HG03108 (cell line): ENCODE measurements around the gene RIPK1.
"Not testable (repeated sequence)": the region's sequence is repeated elsewhere in the genome, so short reads cannot be mapped to it uniquely, and the experiment has no call there.

Experiments
- ATAC-seq: cut with Tn5 transposase; IDR thresholded peaks from one replicate; pipeline ENCODE4 v1.9.1; 2021; ENCODE audit warnings: moderate library complexity; ENCODE audit not compliant: unreplicated experiment

The RIPK1 gene

DNA sequence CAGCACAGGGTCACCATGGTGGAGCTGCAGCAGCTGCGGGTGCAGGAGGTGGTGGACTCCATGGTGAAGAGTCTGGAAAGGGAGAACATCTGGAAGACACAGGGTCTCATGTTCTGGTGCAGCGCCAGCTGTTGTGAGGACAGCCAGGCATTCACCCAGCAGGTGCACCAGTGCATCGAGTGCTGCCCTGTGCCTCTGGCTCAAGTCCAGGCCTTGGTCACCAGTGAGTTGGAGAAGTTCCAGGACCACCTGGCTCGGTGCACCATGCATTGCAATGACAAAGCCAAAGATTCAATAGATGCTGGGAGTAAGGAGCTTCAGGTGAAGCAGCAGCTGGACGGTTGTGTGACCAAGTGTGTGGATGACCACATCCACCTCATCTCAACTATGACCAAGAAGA, 22.9 kb upstream of the RIPK1 start:
- no peak for ATAC-seq

DNA sequence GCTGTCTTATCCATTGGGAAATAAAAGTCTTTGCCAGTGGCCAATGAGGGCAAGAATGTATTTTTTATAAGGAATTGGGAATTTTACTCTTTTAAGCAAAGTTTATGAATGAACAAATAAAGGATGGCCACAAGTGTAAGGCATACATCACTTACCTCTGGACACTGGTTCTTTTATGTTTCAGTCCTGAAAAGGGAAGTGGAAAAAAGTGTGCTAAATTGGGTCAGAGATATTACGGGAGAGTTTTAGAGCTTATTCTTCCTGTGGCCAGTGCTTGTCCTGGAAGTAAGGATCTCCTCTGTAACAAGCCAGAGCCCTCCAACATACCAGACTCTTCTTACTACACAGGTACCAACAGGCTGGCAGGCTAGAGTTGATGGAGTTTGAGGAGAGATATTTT, 22.5 kb upstream of the RIPK1 start:
- ATAC-seq: no peak

GRCh38 chr6:3046295-3046694, 22.0 kb upstream of the RIPK1 start:
- ATAC-seq: no peak

- not testable (repeated sequence) for ATAC-seq
Measured at GRCh38 chr6:3048009-3048408, 20.3 kb upstream of the RIPK1 start.

DNA sequence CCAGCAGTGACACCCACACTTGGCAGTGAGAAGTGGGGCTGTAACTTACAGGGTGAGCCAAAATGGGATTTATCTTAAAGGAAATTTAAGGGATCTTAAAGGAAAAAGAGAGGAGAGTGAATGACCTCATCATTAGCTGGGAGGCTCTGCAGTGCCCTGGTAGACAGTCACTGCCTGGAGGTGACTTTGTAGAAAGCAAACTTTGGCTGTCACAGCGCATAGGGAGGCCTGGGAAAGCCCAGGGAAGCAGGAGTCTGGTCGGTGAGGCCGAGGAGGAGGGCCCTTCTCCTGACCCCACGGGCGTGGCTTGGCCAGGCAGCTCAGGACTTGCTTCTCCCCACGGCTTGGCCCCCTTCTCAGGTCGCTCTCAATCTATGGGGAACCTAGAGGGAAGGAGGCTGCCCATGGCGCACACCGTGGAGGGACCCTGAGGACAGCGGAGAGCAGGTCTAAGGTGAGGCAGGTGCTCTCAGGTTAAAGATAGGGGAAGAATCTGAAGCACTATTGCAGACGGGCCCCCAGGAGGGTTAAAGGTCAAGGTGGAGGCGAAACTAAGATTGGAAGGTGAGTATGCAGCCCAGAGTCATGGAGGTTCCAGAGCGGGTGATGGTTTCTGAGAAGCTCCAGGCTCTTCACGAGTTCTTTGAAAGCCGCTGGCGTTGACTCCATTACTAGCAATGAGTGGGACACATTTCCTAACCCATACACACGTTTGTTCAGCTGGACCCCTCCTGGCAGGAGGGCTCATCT, 15.6 kb upstream of the RIPK1 start:
- no peak for ATAC-seq

- no peak for ATAC-seq
Measured at GRCh38 chr6:3053231-3053508, 15.1 kb upstream of the RIPK1 start.

GRCh38 chr6:3054229-3055157, 13.8 kb upstream of the RIPK1 start:
- not testable (repeated sequence) for ATAC-seq

DNA sequence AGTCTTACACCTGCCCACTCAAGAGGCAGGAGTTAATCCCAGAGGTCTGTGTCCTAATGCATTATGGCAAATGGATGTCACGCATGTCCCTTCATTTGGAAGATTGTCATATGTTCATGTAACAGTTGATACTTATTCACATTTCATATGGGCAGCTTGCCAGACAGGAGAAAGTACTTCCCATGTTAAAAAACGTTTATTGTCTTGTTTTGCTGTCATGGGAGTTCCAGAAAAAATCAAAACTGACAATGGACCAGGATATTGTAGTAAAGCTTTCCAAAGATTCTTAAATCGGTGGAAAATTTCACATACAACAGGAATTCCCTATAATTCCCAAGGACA, 13.2 kb upstream of the RIPK1 start:
- not testable (repeated sequence) for ATAC-seq

DNA sequence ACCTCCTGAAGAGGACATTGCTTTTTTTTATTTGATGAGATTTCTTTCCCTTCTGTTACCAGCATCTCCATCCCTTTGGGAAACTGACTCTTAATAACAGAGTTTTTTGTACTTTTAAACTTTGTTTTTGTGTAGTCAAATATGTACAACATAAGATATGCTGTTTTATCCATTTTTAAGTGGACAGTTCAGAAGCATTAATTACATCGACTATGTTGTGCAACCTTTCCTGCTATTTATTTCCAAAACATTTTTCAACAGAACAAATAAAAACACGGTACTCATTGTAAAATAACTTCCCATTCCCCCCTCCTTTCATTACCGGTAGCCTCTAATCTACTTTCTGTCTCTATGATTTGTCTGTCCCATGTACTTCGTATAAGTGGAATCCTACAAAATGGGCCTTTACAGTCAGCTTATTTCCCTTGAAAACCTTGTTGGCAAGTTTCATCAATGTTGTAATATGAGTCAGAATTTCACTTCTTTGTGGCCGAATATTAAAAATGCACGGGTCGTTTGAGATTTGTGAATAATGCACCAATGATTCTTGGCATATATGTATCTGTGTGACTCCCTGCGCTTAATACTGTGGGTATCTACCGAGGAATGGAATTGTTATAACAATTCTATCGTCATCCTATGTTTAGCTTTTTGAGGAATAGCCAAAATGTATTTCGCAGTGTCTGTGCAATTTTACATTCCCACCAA, 11.1 kb upstream of the RIPK1 start:
- ATAC-seq: no peak

GRCh38 chr6:3058957-3059356, 9.3 kb upstream of the RIPK1 start:
- ATAC-seq: no peak

- not testable (repeated sequence) for ATAC-seq
Measured at GRCh38 chr6:3060092-3060491, 8.2 kb upstream of the RIPK1 start.

DNA sequence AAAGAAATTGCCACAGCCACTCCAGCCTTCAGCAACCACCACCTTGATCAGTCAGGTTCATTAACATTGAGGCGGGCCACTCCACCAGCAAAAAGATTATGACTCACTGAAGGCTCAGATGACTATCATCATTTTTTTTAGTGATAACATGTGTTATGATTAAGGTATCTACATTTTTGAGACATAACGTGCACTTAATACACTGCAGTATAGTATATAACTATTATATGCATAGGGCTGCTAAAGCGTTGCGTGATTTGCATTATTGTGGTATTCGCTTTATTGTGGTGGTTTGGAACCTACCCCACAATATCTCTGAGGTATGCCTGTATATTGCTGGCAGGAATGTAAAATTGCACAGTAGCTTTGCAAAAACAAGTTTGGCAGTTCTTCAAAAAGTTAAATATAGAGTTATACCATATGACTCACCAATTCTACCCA, 6.8 kb upstream of the RIPK1 start:
- ATAC-seq: no peak

- not testable (repeated sequence) for ATAC-seq
Measured at GRCh38 chr6:3063340-3063732, 5.0 kb upstream of the RIPK1 start.

GRCh38 chr6:3063733-3064700, 4.3 kb upstream of the RIPK1 start:
- ATAC-seq: peak; percentile 59

DNA sequence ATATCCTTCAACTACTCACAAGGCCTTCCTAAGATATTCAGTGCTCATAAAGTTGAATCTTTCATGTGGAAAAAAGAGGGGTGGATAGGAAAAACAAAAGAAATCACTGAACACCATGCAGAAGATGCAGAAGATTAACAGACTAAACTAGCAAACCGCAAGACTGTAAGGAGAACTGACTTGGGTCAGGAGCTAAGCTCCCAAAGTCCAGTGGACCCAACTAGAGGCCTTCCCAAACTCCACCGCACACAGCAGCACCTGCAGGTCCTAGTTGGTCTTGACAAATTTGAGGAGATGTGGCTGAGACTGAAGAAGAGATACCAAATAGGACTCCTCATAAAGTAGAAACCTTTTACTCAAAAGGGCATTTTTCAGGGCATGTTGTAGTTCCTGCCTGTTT, 3.3 kb downstream of the RIPK1 start:
- no peak for ATAC-seq

DNA sequence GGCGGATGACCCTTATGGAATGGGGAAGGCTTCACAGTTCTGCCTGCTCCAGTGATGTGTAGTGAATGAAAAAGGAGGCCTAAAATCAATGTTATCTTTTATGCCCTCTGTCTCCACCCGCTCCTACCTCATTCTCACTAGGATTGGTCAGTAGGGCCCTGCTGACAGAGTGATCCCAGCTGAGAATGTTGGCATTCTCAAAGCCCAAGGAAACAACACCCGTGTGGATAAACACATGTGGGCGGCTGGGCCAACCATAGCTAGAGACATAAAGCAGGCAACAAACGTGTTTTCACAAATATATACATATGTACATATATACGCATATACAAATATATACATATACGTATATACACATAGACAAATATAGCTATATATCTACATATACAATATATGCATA, 4.5 kb downstream of the RIPK1 start:
- ATAC-seq: no peak

DNA sequence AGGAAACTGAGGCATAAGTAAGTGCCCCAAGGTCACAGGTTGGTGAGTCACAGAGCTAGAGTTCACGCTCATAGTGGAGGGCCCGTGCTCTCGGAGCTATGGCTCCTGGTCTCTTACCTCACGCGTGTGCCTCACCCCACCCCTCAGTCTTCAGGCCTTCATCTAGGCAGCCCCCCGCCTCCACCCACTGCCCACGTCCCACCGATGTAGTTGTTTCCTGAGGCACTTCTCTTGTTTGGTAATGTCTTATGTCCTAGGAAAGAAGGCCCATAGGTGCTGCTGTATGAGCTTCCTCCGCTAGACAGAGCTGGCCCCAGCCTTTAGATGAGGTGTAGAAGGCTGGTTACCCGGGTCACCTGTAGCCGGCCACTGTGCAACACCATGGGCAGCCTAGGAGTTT, 5.1 kb downstream of the RIPK1 start:
- no peak for ATAC-seq

GRCh38 chr6:3075772-3076113, 7.4 kb downstream of the RIPK1 start:
- no peak for ATAC-seq

DNA sequence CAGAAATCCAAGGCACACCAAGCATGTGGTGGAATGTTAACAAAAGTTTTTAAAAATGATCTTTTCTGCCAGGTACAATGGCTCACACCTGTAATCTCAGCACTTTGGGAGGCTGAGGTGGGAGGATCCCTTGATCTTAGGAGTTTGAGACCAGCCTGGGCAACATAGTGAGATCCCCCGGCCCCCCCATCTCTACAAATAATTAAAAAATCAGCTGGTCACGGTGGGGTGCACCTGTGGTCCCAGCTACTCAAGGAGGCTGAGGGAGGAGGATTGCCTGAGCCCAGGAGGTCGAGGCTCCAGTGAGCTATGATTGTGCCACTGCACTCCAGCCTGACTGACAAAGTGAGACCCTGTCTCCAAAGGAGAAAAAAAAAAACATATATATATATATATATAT, 8.0 kb downstream of the RIPK1 start:
- ATAC-seq: no peak

- no peak for ATAC-seq
Measured at GRCh38 chr6:3077430-3077829, 9.1 kb downstream of the RIPK1 start.

GRCh38 chr6:3078952-3079351, 10.7 kb downstream of the RIPK1 start:
- not testable (repeated sequence) for ATAC-seq
